CD4-positive, alpha-beta T cell treated with Interleukin-15 for 4 hours (primary cell): ENCODE measurements around the gene LRP1-AS.

ENCODE experiments used
- DNase-seq: peaks from one replicate; pipeline ENCODE4 v3.0.0-alpha.2; 2020; ENCODE audit warnings: low spot score

Gene LRP1-AS

DNA sequence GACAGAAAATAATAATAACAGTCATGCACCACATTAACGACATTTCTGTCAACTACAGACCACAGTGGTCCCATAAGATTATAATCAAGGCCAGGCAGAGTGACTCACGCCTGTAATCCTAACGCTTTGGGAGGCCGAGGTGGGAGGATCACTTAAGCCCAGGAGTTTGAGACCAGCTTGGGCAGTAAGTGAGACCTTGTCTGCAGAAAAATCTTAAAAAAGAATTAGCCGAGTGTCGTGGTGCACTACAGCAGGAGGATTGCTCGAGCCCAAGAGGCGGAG lies 49.9 kb downstream of the LRP1-AS start:
- no peak for DNase-seq

DNA sequence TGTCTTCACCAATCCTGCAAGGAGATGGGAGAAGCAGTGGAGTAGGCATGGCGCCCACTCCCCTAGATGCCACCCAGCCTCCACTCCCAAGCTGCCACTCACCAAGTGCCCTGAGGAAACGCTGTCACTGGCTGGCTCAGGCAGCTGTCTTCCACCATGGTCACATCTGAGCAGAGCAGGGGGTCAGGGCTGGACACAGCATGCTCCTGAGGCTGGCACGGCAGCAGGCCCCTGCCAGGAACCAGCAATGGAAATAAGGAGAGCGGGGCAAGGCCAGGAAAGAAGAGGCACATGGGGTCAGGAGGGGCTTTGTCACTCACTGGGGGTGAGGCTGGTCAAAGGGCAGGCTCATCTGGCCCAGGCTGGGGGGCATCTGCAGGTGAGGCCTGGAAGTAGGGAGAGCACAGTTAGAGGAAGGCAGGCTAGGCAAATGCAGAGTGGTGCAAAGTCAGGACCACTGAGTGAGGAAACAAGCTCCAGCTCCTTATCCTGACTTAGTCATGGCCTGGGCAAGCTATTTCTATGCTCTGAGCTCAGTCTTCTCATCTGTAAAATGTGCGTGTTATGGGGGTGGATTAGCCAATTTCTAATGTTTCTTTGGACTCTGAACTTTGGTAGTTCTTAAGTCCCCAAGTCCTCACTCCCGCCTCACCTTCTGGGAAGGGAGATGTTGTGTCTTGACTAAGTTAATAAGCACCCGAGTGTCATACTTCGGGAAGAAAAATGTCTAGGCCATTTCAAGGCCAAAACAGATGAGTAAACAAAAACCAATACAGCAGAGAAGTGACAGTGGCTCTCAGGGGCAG lies 50.5 kb downstream of the LRP1-AS start:
- no peak for DNase-seq

DNA sequence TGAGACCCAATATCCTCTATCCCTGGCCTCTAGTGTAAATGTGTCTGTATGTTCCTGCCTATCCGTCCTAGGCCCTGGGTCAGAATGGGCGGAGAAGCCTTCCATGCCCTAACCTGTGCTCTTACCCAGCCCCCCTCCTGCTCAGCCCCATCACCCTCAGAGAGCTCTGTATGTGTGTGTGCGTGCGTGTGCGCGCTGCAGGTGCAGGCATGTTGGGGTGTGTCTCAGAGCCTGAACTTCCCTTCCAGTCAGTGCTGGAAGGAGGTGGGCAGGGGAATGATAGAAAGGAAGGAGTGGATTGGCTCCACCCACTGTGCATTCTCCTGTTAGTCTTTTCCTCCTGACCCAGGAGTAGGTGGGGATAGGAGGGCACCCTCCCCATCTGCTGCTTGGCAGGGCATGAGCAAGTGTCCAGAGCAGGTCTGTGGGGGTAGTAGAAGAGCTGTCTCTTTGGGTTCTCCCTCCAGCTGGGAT lies 51.3 kb downstream of the LRP1-AS start:
- DNase-seq = no peak

DNA sequence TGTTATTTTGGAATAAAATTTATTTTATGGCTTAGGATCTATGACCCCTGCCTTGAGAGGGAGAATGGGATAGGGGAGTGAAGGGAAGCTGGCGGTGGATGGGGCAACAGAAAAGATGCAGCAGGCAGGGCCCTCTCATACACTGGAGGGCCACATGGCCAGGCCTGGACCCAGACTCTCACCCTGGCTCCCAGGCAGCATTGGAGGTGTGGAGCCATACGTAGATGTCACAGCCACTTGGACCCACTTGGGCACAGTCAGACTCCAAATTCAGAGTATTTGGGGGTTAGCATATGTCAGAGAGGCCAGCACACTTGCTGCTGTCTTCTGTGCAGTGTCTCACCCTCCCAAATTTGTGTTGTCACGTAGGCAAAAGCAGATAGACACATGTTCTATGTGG lies 52.0 kb downstream of the LRP1-AS start:
- DNase-seq = no peak
